SJCRH30 (cell line): Measurements from ENCODE around the gene EXD1. TPM values are rescaled to one million over a fixed set of nuclear protein-coding genes. Genes with fewer than 3 reads are reported as not detected.
"Not testable (repeated sequence)": the region's sequence is repeated elsewhere in the genome, so short reads cannot be mapped to it uniquely, and the experiment has no call there.

ENCODE experiments used
- DNase-seq, 2 experiments: peaks; one replicate each; pipeline ENCODE4 v3.0.0-alpha.2; 2015 to 2020
- H3K27ac ChIP-seq: fragments of 250-450 bp; sonication (Bioruptor Pico); 2 replicates; pipeline ENCODE4 v1.5.1; 2020; ENCODE audit warnings: mild to moderate bottlenecking, moderate library complexity
- H3K27me3 ChIP-seq: fragments of 250-450 bp; sonication (Bioruptor Pico); 2 replicates; pipeline ENCODE4 v1.5.1; 2020; ENCODE audit warnings: mild to moderate bottlenecking, moderate library complexity
- H3K36me3 ChIP-seq: fragments of 250-450 bp; sonication (Bioruptor Pico); 2 replicates; pipeline ENCODE4 v1.5.1; 2020; ENCODE audit warnings: mild to moderate bottlenecking, moderate library complexity
- H3K4me1 ChIP-seq: fragments of 250-450 bp; sonication (Bioruptor Pico); 2 replicates; pipeline ENCODE4 v1.5.1; 2020; ENCODE audit warnings: mild to moderate bottlenecking, moderate library complexity
- H3K4me3 ChIP-seq: fragments of 250-450 bp; sonication (Bioruptor Pico); 2 replicates; pipeline ENCODE4 v1.5.1; 2020; ENCODE audit warnings: mild to moderate bottlenecking, moderate library complexity
- H3K9me3 ChIP-seq: fragments of 250-450 bp; sonication (Bioruptor Pico); replicated peaks from 2 replicates; pipeline ENCODE4 v1.5.1; 2020; ENCODE audit warnings: mild to moderate bottlenecking, moderate library complexity
- total RNA-seq: library from RNA; depleted of rRNA; stranded (reverse); fragments of >200 nt; shearing (Covaris generic); gene quantifications from 2 replicates; pipeline ENCODE4 v1.2.3, GENCODE V29; 2014; rRNA removed

EXD1 gene
- total RNA-seq, result not detected in 2 replicates

GRCh38 chr15:41230650-41231421 lies at the start of gene EXD1, which contains the start of gene CHP1:
Gene EXD1, minus strand, starts transcription at chr15:41230757. Its CDS starts 4,182 bp downstream, at chr15:41226575.
Gene CHP1, plus strand, starts transcription at chr15:41231268. Its CDS starts 115 bp downstream, at chr15:41231383.
- H3K27ac ChIP-seq, result peak within 1 kb of the TSS; percentile 46

GRCh38 chr15:41279535-41280283 lies 49.2 kb upstream of the EXD1 start:
- no peak overlapping the region for H3K4me3 ChIP-seq
- H3K9me3 ChIP-seq, result no peaks in the 10 kb centered on the region
- DNase-seq, result no peak
- no peaks in the 10 kb centered on the region for H3K36me3 ChIP-seq
- no peaks in the 10 kb centered on the region for H3K4me1 ChIP-seq
- H3K27me3 ChIP-seq, result no peaks in the 10 kb centered on the region
- no peak overlapping the region for H3K27ac ChIP-seq

More at GRCh38 chr15:41230650-41231421, at the start of gene EXD1, which contains the start of gene CHP1:
- no peaks in the 10 kb centered on the region for H3K4me1 ChIP-seq
- H3K36me3 ChIP-seq, result no peaks in the 10 kb centered on the region
- H3K27me3 ChIP-seq, result 0 out of 2 replicates have a peak, but pooled peaks cover 3% of the 10 kb centered on the region
- peak within 1 kb of the TSS; percentile 88 for H3K4me3 ChIP-seq
- DNase-seq, result peak; percentile 97 to 98
- no peaks in the 10 kb centered on the region for H3K9me3 ChIP-seq

- H3K9me3 ChIP-seq, result no peaks in the 10 kb centered on the region
- no peaks in the 10 kb centered on the region for H3K36me3 ChIP-seq
- no peak for DNase-seq
- no peaks in the 10 kb centered on the region for H3K27me3 ChIP-seq
- H3K4me3 ChIP-seq, result no peak overlapping the region
- no peaks in the 10 kb centered on the region for H3K4me1 ChIP-seq
- no peak overlapping the region for H3K27ac ChIP-seq
Observed at GRCh38 chr15:41278319-41278718, 47.8 kb upstream of the EXD1 start.

- no peak for DNase-seq
- Histone ChIP-seq H3K4me3 (no peak overlapping the region), H3K36me3 (no peaks in the 10 kb centered on the region), H3K4me1 (no peaks in the 10 kb centered on the region), H3K27ac (no peak overlapping the region), H3K27me3 (no peaks in the 10 kb centered on the region), H3K9me3 (no peaks in the 10 kb centered on the region)
Observed at GRCh38 chr15:41276831-41277230, 46.3 kb upstream of the EXD1 start.

- Histone ChIP-seq H3K27me3 (no peaks in the 10 kb centered on the region), H3K9me3 (no peaks in the 10 kb centered on the region), H3K36me3 (peaks cover 11% of the 10 kb centered on the region), H3K4me1 (peaks cover 16% of the 10 kb centered on the region), H3K27ac (peak overlapping the region; percentile 69), H3K4me3 (no peak overlapping the region; the same call in 1 of the 2 replicates)
- peak; percentile 8 to 55 for DNase-seq
Observed at GRCh38 chr15:41269887-41270286, 39.3 kb upstream of the EXD1 start.

- H3K27me3 ChIP-seq, result no peaks in the 10 kb centered on the region
- peaks cover 2% of the 10 kb centered on the region; the same call in 1 of the 2 replicates for H3K4me1 ChIP-seq
- no peak overlapping the region for H3K27ac ChIP-seq
- no peaks in the 10 kb centered on the region for H3K9me3 ChIP-seq
- H3K36me3 ChIP-seq, result peaks cover 22% of the 10 kb centered on the region
- H3K4me3 ChIP-seq, result no peak overlapping the region
- no peak for DNase-seq
Observed at GRCh38 chr15:41263891-41264351, 33.4 kb upstream of the EXD1 start.

- Histone ChIP-seq H3K27me3 (no peaks in the 10 kb centered on the region), H3K4me1 (no peaks in the 10 kb centered on the region), H3K36me3 (peaks cover 22% of the 10 kb centered on the region), H3K27ac (no peak overlapping the region), H3K9me3 (no peaks in the 10 kb centered on the region), H3K4me3 (no peak overlapping the region)
- no peak for DNase-seq
Observed at GRCh38 chr15:41262571-41262970, 32.0 kb upstream of the EXD1 start.

GRCh38 chr15:41260924-41261323 lies 30.4 kb upstream of the EXD1 start:
- peaks cover 21% of the 10 kb centered on the region for H3K36me3 ChIP-seq
- H3K4me3 ChIP-seq, DNase-seq: not testable (repeated sequence)

GRCh38 chr15:41259546-41260189 lies 29.1 kb upstream of the EXD1 start:
- Histone ChIP-seq H3K4me3 (no peak overlapping the region), H3K9me3 (no peaks in the 10 kb centered on the region), H3K27ac (no peak overlapping the region), H3K27me3 (no peaks in the 10 kb centered on the region), H3K36me3 (peaks cover 17% of the 10 kb centered on the region), H3K4me1 (no peaks in the 10 kb centered on the region)
- DNase-seq, result no peak

More at GRCh38 chr15:41260924-41261323, 30.4 kb upstream of the EXD1 start:
- H3K27ac ChIP-seq, H3K9me3 ChIP-seq, H3K4me1 ChIP-seq, H3K27me3 ChIP-seq: not testable (repeated sequence)

GRCh38 chr15:41258750-41259471 lies 28.4 kb upstream of the EXD1 start:
- Histone ChIP-seq H3K27ac (no peak overlapping the region), H3K36me3 (peaks cover 17% of the 10 kb centered on the region), H3K27me3 (no peaks in the 10 kb centered on the region), H3K4me3 (no peak overlapping the region), H3K4me1 (no peaks in the 10 kb centered on the region), H3K9me3 (no peaks in the 10 kb centered on the region)
- no peak for DNase-seq

- no peak overlapping the region for H3K27ac ChIP-seq
- H3K27me3 ChIP-seq, result no peaks in the 10 kb centered on the region
- peaks cover 6% of the 10 kb centered on the region; the same call in 1 of the 2 replicates for H3K36me3 ChIP-seq
- no peak for DNase-seq
- H3K4me1 ChIP-seq, result no peaks in the 10 kb centered on the region
- no peak overlapping the region for H3K4me3 ChIP-seq
- no peaks in the 10 kb centered on the region for H3K9me3 ChIP-seq
Observed at GRCh38 chr15:41256577-41257038, 26.1 kb upstream of the EXD1 start.

- Histone ChIP-seq H3K27ac (no peak overlapping the region), H3K27me3 (no peaks in the 10 kb centered on the region), H3K9me3 (no peaks in the 10 kb centered on the region), H3K36me3 (peaks cover 6% of the 10 kb centered on the region; the same call in 1 of the 2 replicates), H3K4me1 (no peaks in the 10 kb centered on the region), H3K4me3 (no peak overlapping the region)
- DNase-seq, result no peak
Observed at GRCh38 chr15:41256103-41256502, 25.5 kb upstream of the EXD1 start.

- no peak for DNase-seq
- no peaks in the 10 kb centered on the region for H3K9me3 ChIP-seq
Observed at GRCh38 chr15:41254560-41254959, 24.0 kb upstream of the EXD1 start.

GRCh38 chr15:41251411-41251810 lies 20.9 kb upstream of the EXD1 start:
- no peaks in the 10 kb centered on the region; the same call in 1 of the 2 replicates for H3K36me3 ChIP-seq
- no peaks in the 10 kb centered on the region for H3K4me1 ChIP-seq
- no peak overlapping the region for H3K4me3 ChIP-seq
- no peak overlapping the region for H3K27ac ChIP-seq
- H3K9me3 ChIP-seq, result no peaks in the 10 kb centered on the region
- DNase-seq, result no peak
- no peaks in the 10 kb centered on the region for H3K27me3 ChIP-seq

More at GRCh38 chr15:41254560-41254959, 24.0 kb upstream of the EXD1 start:
- H3K27ac ChIP-seq, result no peak overlapping the region
- H3K4me1 ChIP-seq, result no peaks in the 10 kb centered on the region
- peaks cover 6% of the 10 kb centered on the region; the same call in 1 of the 2 replicates for H3K36me3 ChIP-seq
- H3K4me3 ChIP-seq, result no peak overlapping the region
- H3K27me3 ChIP-seq, result no peaks in the 10 kb centered on the region
